DND-41 (cell line): ENCODE data around the gene NLGN1.

Experiments used
- EZH2 ChIP-seq: IDR thresholded peaks from 3 replicates; pipeline ENCODE4 v1.6.1; 2012; ENCODE audit warnings: borderline replicate concordance, low read depth, mild to moderate bottlenecking, moderate library complexity, low read length, inconsistent platforms; ENCODE audit not compliant: severe bottlenecking
- TF ChIP-seq, protein P1 (sequence below): IDR thresholded peaks from 2 replicates; pipeline ENCODE4 v1.5.1; 2012; ENCODE audit warnings: borderline replicate concordance, low read length, moderate library complexity, mild to moderate bottlenecking; ENCODE audit not compliant: poor library complexity, severe bottlenecking; ENCODE audit errors: extremely low read depth

DNA sequence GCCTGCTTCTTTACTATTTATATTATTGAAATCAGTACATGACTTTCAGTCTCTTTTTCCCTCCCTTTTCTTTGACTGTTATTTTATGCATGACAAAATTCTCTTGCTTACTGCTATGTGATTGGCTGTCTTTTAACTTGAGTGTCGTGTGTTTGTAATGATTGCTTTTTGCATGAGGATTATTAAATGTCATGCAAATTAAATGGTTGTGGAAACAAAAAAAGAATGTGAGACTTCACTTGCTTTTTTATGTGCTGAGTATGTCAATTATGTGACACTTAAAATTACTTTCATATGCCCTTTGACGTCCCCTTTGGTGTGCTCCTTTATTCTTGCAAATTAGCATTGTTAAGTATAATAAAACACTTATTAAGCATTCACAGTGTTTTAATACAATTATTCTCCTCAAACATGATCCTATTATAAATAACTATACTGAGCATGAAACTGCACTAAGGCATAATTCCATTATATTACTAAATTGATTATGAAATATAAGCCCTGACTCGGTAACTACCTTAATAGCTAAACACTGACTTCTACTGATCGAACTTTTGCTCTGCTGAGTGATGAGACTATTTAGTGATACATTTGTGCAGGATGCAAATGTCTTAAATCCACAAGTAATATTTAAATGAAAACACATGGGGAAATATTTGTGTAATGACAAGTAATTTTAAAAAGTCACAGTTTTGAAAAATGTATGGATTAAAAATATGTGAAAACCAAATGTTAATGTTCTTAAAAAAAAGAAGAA is 401.7 kb downstream of the NLGN1 start:
- TF ChIP-seq, protein P1, sequence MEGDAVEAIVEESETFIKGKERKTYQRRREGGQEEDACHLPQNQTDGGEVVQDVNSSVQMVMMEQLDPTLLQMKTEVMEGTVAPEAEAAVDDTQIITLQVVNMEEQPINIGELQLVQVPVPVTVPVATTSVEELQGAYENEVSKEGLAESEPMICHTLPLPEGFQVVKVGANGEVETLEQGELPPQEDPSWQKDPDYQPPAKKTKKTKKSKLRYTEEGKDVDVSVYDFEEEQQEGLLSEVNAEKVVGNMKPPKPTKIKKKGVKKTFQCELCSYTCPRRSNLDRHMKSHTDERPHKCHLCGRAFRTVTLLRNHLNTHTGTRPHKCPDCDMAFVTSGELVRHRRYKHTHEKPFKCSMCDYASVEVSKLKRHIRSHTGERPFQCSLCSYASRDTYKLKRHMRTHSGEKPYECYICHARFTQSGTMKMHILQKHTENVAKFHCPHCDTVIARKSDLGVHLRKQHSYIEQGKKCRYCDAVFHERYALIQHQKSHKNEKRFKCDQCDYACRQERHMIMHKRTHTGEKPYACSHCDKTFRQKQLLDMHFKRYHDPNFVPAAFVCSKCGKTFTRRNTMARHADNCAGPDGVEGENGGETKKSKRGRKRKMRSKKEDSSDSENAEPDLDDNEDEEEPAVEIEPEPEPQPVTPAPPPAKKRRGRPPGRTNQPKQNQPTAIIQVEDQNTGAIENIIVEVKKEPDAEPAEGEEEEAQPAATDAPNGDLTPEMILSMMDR, result no peak
- no peak for TF ChIP-seq EZH2
